ENCODE measurements around the gene KRTAP13-4. TPM values are rescaled to one million over a fixed set of nuclear protein-coding genes. Genes with fewer than 3 reads are reported as not detected.

KRTAP13-4 gene, protein sequence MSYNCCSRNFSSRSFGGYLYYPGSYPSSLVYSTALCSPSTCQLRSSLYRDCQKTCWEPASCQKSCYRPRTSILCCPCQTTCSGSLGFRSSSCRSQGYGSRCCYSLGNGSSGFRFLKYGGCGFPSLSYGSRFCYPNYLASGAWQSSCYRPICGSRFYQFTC
- not detected in 3 replicates for total RNA-seq

DNA sequence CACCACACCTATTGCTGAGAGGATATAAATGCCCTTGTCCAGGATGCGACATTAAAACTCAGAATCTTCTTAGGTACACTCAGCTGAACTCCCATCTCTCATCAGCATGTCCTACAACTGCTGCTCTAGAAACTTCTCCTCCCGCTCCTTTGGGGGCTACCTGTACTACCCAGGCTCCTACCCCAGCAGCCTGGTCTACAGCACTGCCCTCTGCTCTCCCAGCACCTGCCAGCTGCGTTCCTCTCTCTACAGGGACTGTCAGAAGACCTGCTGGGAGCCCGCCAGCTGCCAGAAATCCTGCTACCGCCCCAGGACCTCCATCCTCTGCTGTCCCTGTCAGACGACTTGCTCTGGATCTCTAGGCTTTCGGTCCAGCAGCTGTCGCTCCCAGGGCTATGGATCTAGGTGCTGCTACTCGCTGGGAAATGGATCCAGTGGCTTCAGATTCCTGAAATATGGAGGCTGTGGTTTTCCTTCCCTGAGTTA, at the start of gene KRTAP13-4:
Gene KRTAP13-4, plus strand, starts transcription at position 51 of the 486 bp plus-strand sequence. Its CDS starts 56 bp downstream, at position 107.
- peaks cover 17% of the 10 kb centered on the region for H3K27me3 Mint-ChIP-seq (ENCODE audit: low read depth)
- TF ChIP-seq, protein P1, sequence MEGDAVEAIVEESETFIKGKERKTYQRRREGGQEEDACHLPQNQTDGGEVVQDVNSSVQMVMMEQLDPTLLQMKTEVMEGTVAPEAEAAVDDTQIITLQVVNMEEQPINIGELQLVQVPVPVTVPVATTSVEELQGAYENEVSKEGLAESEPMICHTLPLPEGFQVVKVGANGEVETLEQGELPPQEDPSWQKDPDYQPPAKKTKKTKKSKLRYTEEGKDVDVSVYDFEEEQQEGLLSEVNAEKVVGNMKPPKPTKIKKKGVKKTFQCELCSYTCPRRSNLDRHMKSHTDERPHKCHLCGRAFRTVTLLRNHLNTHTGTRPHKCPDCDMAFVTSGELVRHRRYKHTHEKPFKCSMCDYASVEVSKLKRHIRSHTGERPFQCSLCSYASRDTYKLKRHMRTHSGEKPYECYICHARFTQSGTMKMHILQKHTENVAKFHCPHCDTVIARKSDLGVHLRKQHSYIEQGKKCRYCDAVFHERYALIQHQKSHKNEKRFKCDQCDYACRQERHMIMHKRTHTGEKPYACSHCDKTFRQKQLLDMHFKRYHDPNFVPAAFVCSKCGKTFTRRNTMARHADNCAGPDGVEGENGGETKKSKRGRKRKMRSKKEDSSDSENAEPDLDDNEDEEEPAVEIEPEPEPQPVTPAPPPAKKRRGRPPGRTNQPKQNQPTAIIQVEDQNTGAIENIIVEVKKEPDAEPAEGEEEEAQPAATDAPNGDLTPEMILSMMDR (IDR thresholded peaks at IDR 0.05; ENCODE audit: unreplicated experiment) = no peak
- DNase-seq (ENCODE audit: low spot score in 2 of 2, unreplicated experiment in 2 of 2) = no peak
- no peak within 1 kb of the TSS for H3K4me3 Mint-ChIP-seq
- H3K27ac Mint-ChIP-seq = no peak within 1 kb of the TSS
- H3K9me3 Mint-ChIP-seq = no peaks in the 10 kb centered on the region
- peaks cover 4% of the 10 kb centered on the region for H3K4me1 Mint-ChIP-seq
- no peaks in the 10 kb centered on the region for H3K36me3 Mint-ChIP-seq

DNA sequence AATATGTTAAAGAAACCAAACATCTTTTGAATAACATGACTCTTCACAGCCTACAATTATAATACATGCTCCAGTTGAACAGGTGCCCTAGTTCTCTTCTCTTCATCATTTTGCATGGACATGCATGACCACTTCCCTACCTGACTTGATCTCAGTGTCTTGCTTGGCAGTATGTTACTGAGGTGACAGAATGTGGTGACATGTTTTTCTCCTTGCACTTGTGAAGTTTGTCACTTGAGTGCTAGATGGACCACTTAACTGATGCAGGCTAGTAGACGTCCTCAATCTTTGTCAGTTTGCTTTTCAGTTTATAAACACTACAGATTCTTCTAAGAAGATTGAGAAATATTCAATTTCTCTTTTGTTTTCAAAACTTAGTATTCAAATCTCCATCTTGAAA, 47.8 kb upstream of the KRTAP13-4 start:
- Mint-ChIP-seq H3K9me3 (peaks cover 6% of the 10 kb centered on the region), H3K4me1 (no peaks in the 10 kb centered on the region), H3K27me3 (ENCODE audit: low read depth) (peaks cover 2% of the 10 kb centered on the region), H3K27ac (no peak overlapping the region), H3K36me3 (no peaks in the 10 kb centered on the region), H3K4me3 (no peak overlapping the region)
- TF ChIP-seq, protein P1 (IDR thresholded peaks at IDR 0.05; ENCODE audit: unreplicated experiment) = no peak
- DNase-seq (ENCODE audit: low spot score in 2 of 2, unreplicated experiment in 2 of 2) = no peak

DNA sequence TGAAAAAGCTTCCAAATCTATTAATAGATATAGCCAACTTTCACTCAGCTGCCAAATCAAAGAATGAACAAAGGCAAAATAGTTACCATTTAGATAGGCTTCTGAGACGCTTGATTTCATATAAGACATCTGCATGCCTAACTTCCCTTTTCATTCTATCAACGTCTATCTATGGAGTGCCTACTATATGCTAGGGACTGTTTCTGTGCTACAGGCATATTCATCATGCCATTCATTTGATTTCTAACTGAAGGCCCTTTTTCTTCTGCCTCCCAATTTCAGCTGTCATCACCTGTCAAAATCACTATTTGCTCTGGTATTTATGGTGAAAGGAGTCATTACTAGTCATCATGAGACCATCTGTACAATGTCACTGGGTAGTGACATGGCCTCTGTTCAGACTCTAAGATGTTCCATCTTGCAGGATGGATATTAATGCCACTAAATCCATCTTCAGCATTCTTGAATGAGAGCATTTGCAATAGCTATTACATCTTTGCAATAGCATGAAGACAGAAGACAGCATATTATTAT, 38.5 kb upstream of the KRTAP13-4 start:
- TF ChIP-seq, protein P1 (IDR thresholded peaks at IDR 0.05; ENCODE audit: unreplicated experiment) = no peak
- H3K36me3 Mint-ChIP-seq = no peaks in the 10 kb centered on the region
- H3K4me3 Mint-ChIP-seq = no peak overlapping the region
- peaks cover 4% of the 10 kb centered on the region for H3K4me1 Mint-ChIP-seq
- DNase-seq (ENCODE audit: low spot score in 2 of 2, unreplicated experiment in 2 of 2) = no peak
- peaks cover 16% of the 10 kb centered on the region for H3K9me3 Mint-ChIP-seq
- H3K27ac Mint-ChIP-seq = no peak overlapping the region
- peaks cover 4% of the 10 kb centered on the region for H3K27me3 Mint-ChIP-seq (ENCODE audit: low read depth)

DNA sequence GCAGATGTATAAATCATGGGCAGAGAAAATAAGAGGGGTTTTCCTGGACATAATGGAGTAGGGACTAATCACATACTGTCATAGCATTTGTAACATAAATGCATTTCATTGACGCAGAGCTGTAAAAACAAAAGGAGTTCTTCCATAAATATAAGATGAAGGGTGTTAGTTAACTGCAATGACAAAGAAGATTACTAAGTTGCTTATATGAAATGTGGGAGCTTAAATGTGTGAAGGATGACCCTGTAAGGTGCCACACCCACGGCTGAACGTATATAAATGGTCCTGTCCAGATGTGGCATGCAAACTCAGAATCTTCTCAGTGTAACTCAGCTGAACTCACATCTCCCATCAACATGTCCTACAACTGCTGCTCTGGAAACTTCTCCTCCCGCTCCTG, 34.3 kb upstream of the KRTAP13-4 start, which contains the start of gene KRTAP13-1:
Gene KRTAP13-1, plus strand, starts transcription at position 301 of the 400 bp plus-strand sequence. Its CDS starts 56 bp downstream, at position 357.
- Mint-ChIP-seq H3K4me1 (peaks cover 4% of the 10 kb centered on the region), H3K9me3 (peaks cover 5% of the 10 kb centered on the region), H3K36me3 (no peaks in the 10 kb centered on the region), H3K27me3 (ENCODE audit: low read depth) (peaks cover 15% of the 10 kb centered on the region), H3K4me3 (no peak within 1 kb of the TSS), H3K27ac (no peak within 1 kb of the TSS)
- TF ChIP-seq, protein P1 (IDR thresholded peaks at IDR 0.05; ENCODE audit: unreplicated experiment) = no peak
- DNase-seq (ENCODE audit: low spot score in 2 of 2, unreplicated experiment in 2 of 2) = no peak

DNA sequence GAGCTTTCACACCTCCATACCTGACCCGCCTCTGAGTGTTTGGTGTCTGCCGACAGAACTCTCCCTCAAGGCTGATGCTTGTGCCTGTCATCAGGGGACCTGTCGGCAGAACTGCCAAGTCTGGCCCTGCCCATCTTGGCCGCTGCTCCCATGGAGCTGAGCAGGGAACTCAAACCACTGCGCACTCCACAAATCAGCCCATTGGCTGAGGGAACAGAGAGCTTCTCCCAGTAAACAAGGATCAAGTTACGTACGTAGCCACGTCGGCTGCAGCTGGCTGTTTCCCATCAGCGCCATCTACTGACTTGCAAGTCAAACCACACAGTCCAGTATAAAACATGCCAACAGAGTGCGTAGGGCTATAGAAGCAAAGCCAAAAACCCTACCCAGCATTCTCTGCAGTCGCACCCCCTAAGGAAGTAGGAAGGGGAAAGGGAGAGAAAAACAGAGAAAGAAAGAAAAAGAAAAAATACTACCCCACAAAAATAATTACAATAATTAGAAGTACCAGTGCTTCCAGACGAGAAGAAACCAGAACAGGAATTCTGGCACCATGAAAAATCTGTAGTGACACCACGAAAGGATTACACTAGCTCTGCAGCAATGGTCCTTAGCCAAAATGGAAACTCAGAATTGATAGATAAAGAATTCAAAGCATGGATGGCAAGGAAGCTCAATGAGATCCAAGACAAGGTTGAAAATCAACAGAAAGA, 21.1 kb upstream of the KRTAP13-4 start:
- peaks cover 12% of the 10 kb centered on the region for H3K27me3 Mint-ChIP-seq (ENCODE audit: low read depth)
- H3K27ac Mint-ChIP-seq = no peak overlapping the region
- H3K4me3 Mint-ChIP-seq = peak overlapping the region; percentile 60
- H3K4me1 Mint-ChIP-seq = no peaks in the 10 kb centered on the region
- H3K9me3 Mint-ChIP-seq = peaks cover 17% of the 10 kb centered on the region
- TF ChIP-seq, protein P1 (IDR thresholded peaks at IDR 0.05; ENCODE audit: unreplicated experiment) = no peak
- H3K36me3 Mint-ChIP-seq = no peaks in the 10 kb centered on the region
- peak in 1 of 2 experiments; percentile 42 for DNase-seq (ENCODE audit: low spot score in 2 of 2, unreplicated experiment in 2 of 2)

All from mesothelial cell of epicardium (in vitro differentiated cells).